CD4-positive, alpha-beta T cell (primary cell): ENCODE results near the gene VAV2. TPM values are rescaled to one million over a fixed set of nuclear protein-coding genes. Genes with fewer than 3 reads are reported as not detected.
A peak's percentile ranks its signal among the peaks of the same experiment; 100 is the strongest.
"Not testable (repeated sequence)": the region's sequence is repeated elsewhere in the genome, so short reads cannot be mapped to it uniquely, and the experiment has no call there.

Experiments used
- ATAC-seq: fragments of 200-7000 bp; cut with Tn5 transposase; one replicate; pipeline ENCODE4 v1.10.0; 2022; ENCODE audit warnings: mild to moderate bottlenecking; ENCODE audit not compliant: poor library complexity
- CTCF ChIA-PET: fragments of 350-600 bp; sonication (Branson Sonifier 250); formaldehyde crosslinking; loops from one replicate; lab custom pipeline; 2021; ENCODE audit warnings: antibody characterized with exemption, inconsistent platforms; lab: Charles Lee
- POLR2A ChIA-PET: fragments of 350-600 bp; sonication (Branson Sonifier 250); formaldehyde crosslinking; loops from one replicate; lab custom pipeline; 2021; ENCODE audit warnings: antibody characterized with exemption, inconsistent platforms; lab: Charles Lee
- DNase-seq, 14 experiments: peaks; one replicate each; pipeline ENCODE4 v3.0.0-alpha.2; 2013 to 2020; ENCODE audit warnings: mixed read lengths in 2 of 14
- H3K27ac ChIP-seq, 2 donors: one replicate each; pipeline versions ENCODE4 v1.5.1 to v1.7.0; 2013; ENCODE audit warnings: low read length in 2 of 2, low read depth in 1 of 2, mild to moderate bottlenecking in 1 of 2
- H3K27me3 ChIP-seq, 2 experiments: 1 replicate in 1 of 2; 2 replicates in 1 of 2; pipeline versions ENCODE4 v1.6.1 to v1.7.0; 2013; ENCODE audit warnings: low read length in 2 of 2, control low read depth in 1 of 2, mild to moderate bottlenecking in 1 of 2, moderate library complexity in 1 of 2; ENCODE audit not compliant: insufficient read depth in 2 of 2, control insufficient read depth in 1 of 2
- H3K36me3 ChIP-seq: one replicate; pipeline ENCODE4 v1.6.1; 2013; ENCODE audit warnings: low read length, control low read depth; ENCODE audit not compliant: insufficient read depth
- H3K4me1 ChIP-seq: one replicate; pipeline ENCODE4 v1.6.1; 2013; ENCODE audit warnings: low read length, control low read depth; ENCODE audit not compliant: insufficient read depth
- H3K4me3 ChIP-seq: one replicate; pipeline ENCODE4 v1.5.1; 2013; ENCODE audit warnings: mild to moderate bottlenecking, low read length, moderate library complexity
- H3K9me3 ChIP-seq, 2 experiments: 1 replicate in 1 of 2; 2 replicates in 1 of 2; pipeline versions ENCODE4 v1.6.1 to v1.7.0; 2013; ENCODE audit warnings: low read length in 2 of 2, mild to moderate bottlenecking in 2 of 2, control low read depth in 1 of 2, moderate library complexity in 1 of 2; ENCODE audit not compliant: control insufficient read depth in 1 of 2, insufficient read depth in 1 of 2
- H3K27ac Mint-ChIP-seq: one replicate; pipeline ENCODE4 v1.8.0; 2020; ENCODE audit warnings: mixed read lengths
- H3K27me3 Mint-ChIP-seq: one replicate; pipeline ENCODE4 v1.8.0; 2021; ENCODE audit warnings: mixed read lengths
- H3K36me3 Mint-ChIP-seq: one replicate; pipeline ENCODE4 v1.8.0; 2021; ENCODE audit warnings: low read depth, mixed read lengths
- H3K4me1 Mint-ChIP-seq: one replicate; pipeline ENCODE4 v1.8.0; 2021; ENCODE audit warnings: low read depth, mixed read lengths
- H3K4me3 Mint-ChIP-seq: one replicate; pipeline ENCODE4 v1.8.0; 2020; ENCODE audit warnings: mild to moderate bottlenecking, mixed read lengths
- H3K9me3 Mint-ChIP-seq: one replicate; pipeline ENCODE4 v1.8.0; 2020; ENCODE audit warnings: mixed read lengths
- intact Hi-C, 2 experiments: fragments of 100-400 bp; cut with DNase I in 1 of 2; cut with micrococcal nuclease in 1 of 2; formaldehyde crosslinking; loops; one replicate each; pipeline versions ENCODE4 v1.15.1 to v1.9.0; 2023 to 2025; cut with DNase I, micrococcal nuclease
- total RNA-seq, 174 experiments: library from RNA in 2 of 174; stranded (reverse) in 2 of 174; gene quantifications; one replicate each; pipeline ENCODE4 v1.2.3 and lab custom pipeline; 2021 to 2026
- TF ChIP-seq, protein P1 (sequence below): fragments of 200-600 bp; IDR thresholded peaks from one replicate; pipeline ENCODE4 v1.8.0; 2022; ENCODE audit warnings: antibody characterized with exemption, mild to moderate bottlenecking

The VAV2 gene
- total RNA-seq, 2 experiments from 2014 or later, result 1.6 to 1.7 TPM

DNA sequence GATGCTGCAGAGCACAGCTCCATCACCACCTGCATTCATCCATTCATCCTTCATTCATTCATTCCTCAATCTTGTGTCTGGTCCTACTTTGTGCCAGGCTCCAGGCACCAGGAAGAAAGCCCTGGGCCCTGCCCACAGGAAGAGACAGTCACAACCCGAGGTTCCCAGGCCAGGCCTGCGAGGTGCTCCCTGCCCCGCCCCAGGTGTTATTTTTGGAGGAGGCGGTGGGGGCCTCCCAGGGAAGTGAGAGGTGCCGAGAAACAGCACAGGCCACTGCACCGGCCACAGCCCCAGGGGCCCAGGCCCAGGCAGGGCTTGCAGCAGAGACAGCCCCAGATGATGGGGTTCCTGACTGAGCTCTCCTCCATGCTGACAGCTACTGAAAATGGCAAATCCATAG, 33.4 kb downstream of the VAV2 start:
- DNase-seq, result no peak
- Histone ChIP-seq H3K4me3 (no peak overlapping the region), H3K27ac (no peak overlapping the region), H3K9me3 (peaks cover 6 to 8% of the 10 kb centered on the region in 2 experiments), H3K4me1 (peaks cover 26% of the 10 kb centered on the region), H3K27me3 (no peaks in the 10 kb centered on the region), H3K36me3 (no peaks in the 10 kb centered on the region)
- Mint-ChIP-seq H3K36me3 (no peaks in the 10 kb centered on the region), H3K4me3 (no peak overlapping the region), H3K4me1 (peaks cover 26% of the 10 kb centered on the region), H3K27ac (no peak overlapping the region), H3K9me3 (peaks cover 3% of the 10 kb centered on the region), H3K27me3 (peaks cover 4% of the 10 kb centered on the region)
- TF ChIP-seq, protein P1, sequence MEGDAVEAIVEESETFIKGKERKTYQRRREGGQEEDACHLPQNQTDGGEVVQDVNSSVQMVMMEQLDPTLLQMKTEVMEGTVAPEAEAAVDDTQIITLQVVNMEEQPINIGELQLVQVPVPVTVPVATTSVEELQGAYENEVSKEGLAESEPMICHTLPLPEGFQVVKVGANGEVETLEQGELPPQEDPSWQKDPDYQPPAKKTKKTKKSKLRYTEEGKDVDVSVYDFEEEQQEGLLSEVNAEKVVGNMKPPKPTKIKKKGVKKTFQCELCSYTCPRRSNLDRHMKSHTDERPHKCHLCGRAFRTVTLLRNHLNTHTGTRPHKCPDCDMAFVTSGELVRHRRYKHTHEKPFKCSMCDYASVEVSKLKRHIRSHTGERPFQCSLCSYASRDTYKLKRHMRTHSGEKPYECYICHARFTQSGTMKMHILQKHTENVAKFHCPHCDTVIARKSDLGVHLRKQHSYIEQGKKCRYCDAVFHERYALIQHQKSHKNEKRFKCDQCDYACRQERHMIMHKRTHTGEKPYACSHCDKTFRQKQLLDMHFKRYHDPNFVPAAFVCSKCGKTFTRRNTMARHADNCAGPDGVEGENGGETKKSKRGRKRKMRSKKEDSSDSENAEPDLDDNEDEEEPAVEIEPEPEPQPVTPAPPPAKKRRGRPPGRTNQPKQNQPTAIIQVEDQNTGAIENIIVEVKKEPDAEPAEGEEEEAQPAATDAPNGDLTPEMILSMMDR, result no peak
- CTCF ChIA-PET, result no interaction called here
- ATAC-seq, result no peak
- intact Hi-C loops, result no loop called here
- POLR2A ChIA-PET, result no interaction called here

DNA sequence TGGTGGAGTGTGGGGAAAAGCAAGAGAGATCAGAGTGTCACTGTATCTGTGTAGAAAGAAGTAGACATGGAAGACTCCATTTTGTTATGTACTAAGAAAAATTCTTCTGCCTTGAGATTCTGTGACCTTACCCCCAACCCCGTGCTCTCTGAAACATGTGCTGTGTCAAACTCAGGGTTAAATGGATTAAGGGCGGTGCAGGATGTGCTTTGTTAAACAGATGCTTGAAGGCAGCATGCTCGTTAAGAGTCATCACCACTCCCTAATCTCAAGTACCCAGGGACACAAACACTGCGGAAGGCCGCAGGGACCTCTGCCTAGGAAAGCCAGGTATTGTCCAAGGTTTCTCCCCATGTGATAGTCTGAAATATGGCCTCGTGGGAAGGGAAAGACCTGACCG, 34.4 kb downstream of the VAV2 start:
- peak overlapping the region; percentile 73 for H3K27ac Mint-ChIP-seq
- peaks cover 27% of the 10 kb centered on the region for H3K4me1 ChIP-seq
- H3K9me3 ChIP-seq, H3K27ac ChIP-seq, intact Hi-C loops, H3K27me3 Mint-ChIP-seq, H3K36me3 Mint-ChIP-seq, DNase-seq, H3K27me3 ChIP-seq, H3K9me3 Mint-ChIP-seq, H3K36me3 ChIP-seq, H3K4me3 Mint-ChIP-seq, H3K4me3 ChIP-seq, POLR2A ChIA-PET, ATAC-seq: not testable (repeated sequence)
- H3K4me1 Mint-ChIP-seq, result peaks cover 27% of the 10 kb centered on the region
- CTCF ChIA-PET, result interaction anchor here (0.6 kb wide), 1 partner anchor 1206 kb away, joined by 3 read pairs; no protein-coding TSS in a partner anchor

DNA sequence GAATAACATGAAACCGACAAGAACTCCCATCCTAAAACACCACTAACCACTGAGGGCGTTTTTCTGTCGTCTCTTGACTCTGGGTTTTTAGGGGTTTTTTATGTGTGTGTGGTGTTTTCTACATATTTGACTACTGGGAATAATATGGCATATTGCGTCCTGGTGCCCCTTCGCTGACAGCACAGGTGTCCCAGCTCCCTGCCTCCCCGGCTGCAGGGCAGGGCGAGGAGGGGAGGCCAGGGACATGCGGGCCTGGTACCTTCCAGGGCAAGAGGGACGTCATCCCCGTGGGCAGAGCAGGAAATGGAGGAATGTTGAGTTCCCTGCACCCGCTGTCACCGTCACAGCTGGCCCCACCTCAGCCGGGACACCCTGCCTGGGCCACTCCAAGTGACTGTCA, 34.8 kb downstream of the VAV2 start:
- TF ChIP-seq, protein P1, result no peak
- ATAC-seq (no peak), DNase-seq (no peak)
- ChIA-PET CTCF (interaction anchor here (0.6 kb wide), 1 partner anchor 1206 kb away, joined by 3 read pairs; no protein-coding TSS in a partner anchor), POLR2A (no interaction called here)
- Mint-ChIP-seq H3K9me3 (no peaks in the 10 kb centered on the region), H3K4me3 (no peak overlapping the region), H3K27me3 (peaks cover 4% of the 10 kb centered on the region), H3K27ac (peak overlapping the region; percentile 73), H3K4me1 (peaks cover 27% of the 10 kb centered on the region), H3K36me3 (no peaks in the 10 kb centered on the region)
- Histone ChIP-seq H3K27ac (no peak overlapping the region), H3K36me3 (no peaks in the 10 kb centered on the region), H3K4me3 (no peak overlapping the region), H3K9me3 (no peaks in the 10 kb centered on the region), H3K4me1 (peaks cover 27% of the 10 kb centered on the region), H3K27me3 (no peaks in the 10 kb centered on the region)
- intact Hi-C loops, result no loop called here

DNA sequence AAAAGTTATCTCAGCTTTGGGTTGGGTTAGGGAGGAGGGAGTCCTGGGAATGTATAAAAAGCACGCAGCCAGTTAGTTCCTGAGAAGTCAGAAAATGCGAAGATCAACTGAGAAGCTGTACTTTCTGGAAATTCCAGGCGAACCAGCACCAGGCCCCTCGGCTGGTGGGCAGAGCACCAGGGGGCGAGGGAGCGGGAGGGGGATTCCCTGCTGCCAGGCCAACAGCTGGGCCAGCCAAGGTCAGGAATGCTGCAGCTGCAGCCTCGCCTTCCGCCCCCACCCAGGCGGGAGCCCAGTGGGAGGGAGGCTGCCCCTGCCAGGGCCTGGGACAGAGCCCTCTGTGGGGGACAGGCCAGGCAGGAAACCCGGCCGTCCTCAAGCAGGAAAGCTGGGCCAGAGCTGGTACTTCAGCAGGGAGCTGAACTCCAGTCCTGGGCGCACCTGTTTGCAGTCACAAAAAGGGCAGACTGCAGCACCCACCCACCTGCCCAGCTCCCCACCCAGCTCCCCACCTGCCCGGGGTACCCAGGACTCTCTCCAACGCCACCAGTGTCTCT, 35.5 kb downstream of the VAV2 start:
- H3K27ac ChIP-seq, result peak overlapping the region in 1 of 2 donors; percentile 4

More for the DNA sequence above, 35.5 kb downstream of the VAV2 start:
- no peak overlapping the region for H3K4me3 ChIP-seq
- CTCF ChIA-PET, result no interaction called here
- H3K27ac Mint-ChIP-seq, result peak overlapping the region; percentile 77
- TF ChIP-seq, protein P1, result no peak
- no peaks in the 10 kb centered on the region for H3K9me3 Mint-ChIP-seq
- peaks cover 27% of the 10 kb centered on the region for H3K4me1 Mint-ChIP-seq
- no peaks in the 10 kb centered on the region for H3K9me3 ChIP-seq
- H3K27me3 ChIP-seq, result no peaks in the 10 kb centered on the region
- H3K36me3 Mint-ChIP-seq, result no peaks in the 10 kb centered on the region
- intact Hi-C loops, result no loop called here
- DNase-seq (no peak), ATAC-seq (no peak)
- POLR2A ChIA-PET, result interaction anchor here (0.8 kb wide), 1 partner anchor 112 kb away, joined by 3 read pairs; no protein-coding TSS in a partner anchor
- H3K36me3 ChIP-seq, result no peaks in the 10 kb centered on the region
- peaks cover 4% of the 10 kb centered on the region for H3K27me3 Mint-ChIP-seq
- H3K4me1 ChIP-seq, result peaks cover 27% of the 10 kb centered on the region
- H3K4me3 Mint-ChIP-seq, result peak overlapping the region; percentile 61
